OCI-LY7 (cell line): Measurements from ENCODE around the gene ATP4A. TPM values are rescaled to one million over a fixed set of nuclear protein-coding genes. Genes with fewer than 3 reads are reported as not detected.
A peak's percentile ranks its signal among the peaks of the same experiment; 100 is the strongest.

Experiments used
- BruUV-seq: library from RNA; stranded (reverse); fragments of 400-500 nt; replicated peaks from 2 replicates; lab custom pipeline; 2021; lab: Mats Ljungman, UMichigan
- CTCF ChIA-PET: fragments of 300-600 bp; sonication (Branson Sonifier 250); formaldehyde crosslinking; loops from one replicate; lab custom pipeline; 2022; ENCODE audit warnings: antibody characterized with exemption; ENCODE audit not compliant: unreplicated experiment; lab: Charles Lee
- POLR2A ChIA-PET: fragments of 300-600 bp; sonication (Branson Sonifier 250); formaldehyde crosslinking; loops from one replicate; lab custom pipeline; 2022; ENCODE audit warnings: antibody characterized with exemption; lab: Charles Lee
- DNase-seq: peaks from one replicate; pipeline ENCODE4 v3.0.0-alpha.2; 2015; ENCODE audit warnings: low spot score
- H2AFZ ChIP-seq: fragments of 200-600 bp; sonication (generic), shearing (Covaris generic); 2 replicates; pipeline ENCODE4 v1.6.1; 2014; ENCODE audit warnings: mild to moderate bottlenecking, antibody characterized with exemption, low read length, moderate library complexity
- H3K27ac ChIP-seq: fragments of 200-600 bp; sonication (generic); 2 replicates; pipeline ENCODE4 v1.5.1; 2014; ENCODE audit warnings: mixed run types, low read depth, mild to moderate bottlenecking, moderate library complexity, low read length, inconsistent platforms; ENCODE audit not compliant: poor library complexity, severe bottlenecking
- H3K36me3 ChIP-seq: fragments of 200-600 bp; sonication (generic); 2 replicates; pipeline ENCODE4 v1.6.1; 2014; ENCODE audit warnings: mild to moderate bottlenecking, antibody characterized with exemption, low read length, moderate library complexity, mixed read lengths; ENCODE audit not compliant: insufficient read depth
- H3K4me1 ChIP-seq: fragments of 200-600 bp; sonication (generic); 2 replicates; pipeline ENCODE4 v1.5.1; 2014; ENCODE audit warnings: mild to moderate bottlenecking, low read length; ENCODE audit not compliant: insufficient read depth, poor library complexity, severe bottlenecking
- H3K4me2 ChIP-seq: fragments of 200-600 bp; sonication (generic); 2 replicates; pipeline ENCODE4 v1.6.1; 2014; ENCODE audit warnings: mild to moderate bottlenecking, low read length
- H3K4me3 ChIP-seq: fragments of 200-600 bp; sonication (generic); 2 replicates; pipeline ENCODE4 v1.5.1; 2014; ENCODE audit warnings: mild to moderate bottlenecking, low read depth, low read length; ENCODE audit not compliant: poor library complexity, severe bottlenecking
- H3K79me2 ChIP-seq: fragments of 200-600 bp; sonication (generic); 2 replicates; pipeline ENCODE4 v1.6.1; 2016; ENCODE audit warnings: low read depth, mild to moderate bottlenecking, low read length, moderate library complexity, mixed read lengths; ENCODE audit not compliant: insufficient read depth
- H3K9me2 ChIP-seq: fragments of 200-600 bp; sonication (generic); 2 replicates; pipeline ENCODE4 v1.6.1; 2016; ENCODE audit warnings: mild to moderate bottlenecking, low read length, mixed read lengths; ENCODE audit not compliant: insufficient read depth
- H3K9me3 ChIP-seq: fragments of 200-600 bp; sonication (generic); 2 replicates; pipeline ENCODE4 v1.6.1; 2014; ENCODE audit warnings: mild to moderate bottlenecking, mixed run types, low read length, mixed read lengths
- H4K20me1 ChIP-seq: fragments of 200-600 bp; sonication (generic); 2 replicates; pipeline ENCODE4 v1.6.1; 2014; ENCODE audit warnings: mild to moderate bottlenecking, antibody characterized with exemption, low read length, moderate library complexity, mixed read lengths; ENCODE audit not compliant: insufficient read depth
- EZH2phosphoT487 ChIP-seq: fragments of 200-600 bp; sonication (generic); IDR thresholded peaks from 2 replicates; pipeline ENCODE4 v1.6.1; 2018; ENCODE audit warnings: low read depth, borderline replicate concordance, mild to moderate bottlenecking, mixed run types, antibody characterized with exemption, low read length, moderate library complexity, mixed read lengths
- intact Hi-C: fragments of 100-400 bp; cut with micrococcal nuclease; formaldehyde crosslinking; loops from one replicate; pipeline ENCODE4 v1.10.0; 2022; ENCODE audit not compliant: unreplicated experiment
- total RNA-seq, 2 experiments: library from RNA; depleted of rRNA in 1 of 2; stranded (reverse); fragments of >200 nt in 1 of 2; shearing (Covaris generic) in 1 of 2; gene quantifications; 2 replicates each; pipeline ENCODE4 v1.2.3, GENCODE V29; 2014 to 2022
- TF ChIP-seq, protein P1 (sequence below): fragments of 200-600 bp; sonication (generic); conservative IDR thresholded peaks from 2 replicates; pipeline ENCODE4 v1.5.1; 2014; ENCODE audit warnings: mild to moderate bottlenecking, antibody characterized with exemption, low read length, moderate library complexity, mixed read lengths

Gene ATP4A
- total RNA-seq, 2 experiments from 2014 or later, result 0.36 to 0.92 TPM

DNA sequence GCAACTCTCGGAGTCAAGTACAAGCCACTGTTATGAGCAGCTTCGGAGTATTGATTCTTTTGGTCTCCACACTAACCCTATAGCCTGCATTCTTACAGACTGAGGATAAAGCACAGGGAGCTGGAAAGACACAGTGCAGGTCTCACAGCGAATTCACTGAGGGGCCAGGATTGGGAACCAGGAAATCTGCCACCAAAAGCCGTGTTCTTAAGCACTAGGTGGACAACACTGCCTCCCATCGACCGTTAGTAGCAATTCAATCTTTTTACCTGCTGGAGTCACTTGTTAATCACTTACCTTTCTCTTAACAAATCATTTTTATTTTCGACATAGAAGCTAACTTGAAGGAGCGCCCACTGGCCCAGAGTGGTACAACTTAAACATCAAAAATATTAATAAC lies 28.8 kb upstream of the ATP4A start:
- intact Hi-C loops, result loop anchor here (1.0 to 2.0 kb wide), 2 partner anchors 43 to 81 kb away; no protein-coding TSS in a partner anchor
- no TSS peak for BruUV-seq
- POLR2A ChIA-PET, result interaction anchor here (0.5 kb wide), 1 partner anchor 57 kb away, joined by 3 read pairs; no protein-coding TSS in a partner anchor
- no peak for TF ChIP-seq EZH2phosphoT487
- TF ChIP-seq, protein P1, sequence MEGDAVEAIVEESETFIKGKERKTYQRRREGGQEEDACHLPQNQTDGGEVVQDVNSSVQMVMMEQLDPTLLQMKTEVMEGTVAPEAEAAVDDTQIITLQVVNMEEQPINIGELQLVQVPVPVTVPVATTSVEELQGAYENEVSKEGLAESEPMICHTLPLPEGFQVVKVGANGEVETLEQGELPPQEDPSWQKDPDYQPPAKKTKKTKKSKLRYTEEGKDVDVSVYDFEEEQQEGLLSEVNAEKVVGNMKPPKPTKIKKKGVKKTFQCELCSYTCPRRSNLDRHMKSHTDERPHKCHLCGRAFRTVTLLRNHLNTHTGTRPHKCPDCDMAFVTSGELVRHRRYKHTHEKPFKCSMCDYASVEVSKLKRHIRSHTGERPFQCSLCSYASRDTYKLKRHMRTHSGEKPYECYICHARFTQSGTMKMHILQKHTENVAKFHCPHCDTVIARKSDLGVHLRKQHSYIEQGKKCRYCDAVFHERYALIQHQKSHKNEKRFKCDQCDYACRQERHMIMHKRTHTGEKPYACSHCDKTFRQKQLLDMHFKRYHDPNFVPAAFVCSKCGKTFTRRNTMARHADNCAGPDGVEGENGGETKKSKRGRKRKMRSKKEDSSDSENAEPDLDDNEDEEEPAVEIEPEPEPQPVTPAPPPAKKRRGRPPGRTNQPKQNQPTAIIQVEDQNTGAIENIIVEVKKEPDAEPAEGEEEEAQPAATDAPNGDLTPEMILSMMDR, result peak; percentile 87
- CTCF ChIA-PET, result no interaction called here
- Histone ChIP-seq H3K4me3 (no peak overlapping the region), H4K20me1 (no peaks in the 10 kb centered on the region), H3K27ac (no peak overlapping the region), H3K79me2 (no peaks in the 10 kb centered on the region), H3K9me3 (no peaks in the 10 kb centered on the region), H3K9me2 (no peaks in the 10 kb centered on the region), H3K4me2 (no peak overlapping the region), H3K4me1 (peaks cover 5% of the 10 kb centered on the region), H3K36me3 (no peaks in the 10 kb centered on the region), H2AFZ (no peak overlapping the region; the same call in 1 of the 2 replicates)
- peak; percentile 59 for DNase-seq

DNA sequence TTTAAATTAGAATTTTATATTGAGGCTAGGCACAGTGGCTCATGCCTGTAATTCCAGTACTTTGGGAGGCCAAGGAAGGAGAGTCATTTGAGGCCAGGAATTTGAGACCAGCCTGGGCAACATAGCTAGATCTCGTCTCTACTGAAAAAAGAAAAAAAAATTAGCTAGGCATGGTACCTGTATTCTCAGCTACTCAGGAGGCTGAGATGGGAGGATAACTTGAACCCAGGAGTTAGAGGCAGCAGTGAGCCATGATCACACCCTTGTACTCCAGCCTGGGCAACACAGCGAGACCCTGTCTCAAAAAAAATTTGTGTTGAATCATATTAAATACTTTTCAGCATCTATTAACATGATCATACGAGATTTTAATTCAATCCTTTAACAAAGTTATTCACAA lies 27.4 kb upstream of the ATP4A start:
- Histone ChIP-seq H3K4me3 (no peak overlapping the region), H3K36me3 (no peaks in the 10 kb centered on the region), H3K4me2 (no peak overlapping the region), H3K79me2 (no peaks in the 10 kb centered on the region), H3K27ac (no peak overlapping the region), H3K9me2 (no peaks in the 10 kb centered on the region), H3K9me3 (no peaks in the 10 kb centered on the region), H4K20me1 (no peaks in the 10 kb centered on the region), H3K4me1 (no peaks in the 10 kb centered on the region), H2AFZ (no peak overlapping the region)
- POLR2A ChIA-PET, result no interaction called here
- TF ChIP-seq, protein P1, result no peak
- no peak for TF ChIP-seq EZH2phosphoT487
- no peak for DNase-seq
- no TSS peak for BruUV-seq
- CTCF ChIA-PET, result interaction anchor here (0.9 kb wide), 1 partner anchor 18 kb away, joined by 3 read pairs; no protein-coding TSS in a partner anchor
- intact Hi-C loops, result no loop called here

DNA sequence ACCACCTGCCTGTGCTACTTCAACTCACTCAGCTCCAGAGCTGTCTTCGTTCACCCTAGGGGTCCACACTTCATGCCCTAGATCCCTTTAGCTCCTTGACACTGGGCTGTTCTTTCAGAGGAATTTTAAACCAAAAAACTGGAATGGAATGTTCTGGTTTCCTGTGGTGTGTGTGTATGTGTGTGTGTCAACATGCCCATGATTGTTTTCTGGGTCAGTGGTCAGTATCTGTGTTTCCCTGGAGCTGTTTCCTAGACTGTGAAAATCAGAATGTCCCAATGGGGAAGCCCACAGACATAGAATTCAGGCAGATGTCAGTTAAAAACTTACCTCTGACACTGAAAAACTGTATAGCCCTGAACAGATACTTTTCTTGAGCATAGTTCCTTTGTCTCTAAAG lies 23.9 kb upstream of the ATP4A start:
- no peaks in the 10 kb centered on the region for H3K4me1 ChIP-seq
- H3K27ac ChIP-seq, result no peak overlapping the region
- intact Hi-C loops, result no loop called here
- BruUV-seq, result no TSS peak
- CTCF ChIA-PET, result no interaction called here
- no peaks in the 10 kb centered on the region for H4K20me1 ChIP-seq
- no peak overlapping the region for H3K4me2 ChIP-seq
- POLR2A ChIA-PET, result no interaction called here
- no peaks in the 10 kb centered on the region for H3K79me2 ChIP-seq
- no peak overlapping the region for H3K4me3 ChIP-seq
- no peaks in the 10 kb centered on the region for H3K36me3 ChIP-seq
- no peak overlapping the region for H2AFZ ChIP-seq
- H3K9me3 ChIP-seq, result no peaks in the 10 kb centered on the region
- H3K9me2 ChIP-seq, result no peaks in the 10 kb centered on the region
- TF ChIP-seq, protein P1, result no peak
- TF ChIP-seq EZH2phosphoT487, result no peak
- no peak for DNase-seq
